CD4-positive, CD25-positive, alpha-beta regulatory T cell (primary cell): ENCODE data around the gene POLE. TPM values are rescaled to one million over a fixed set of nuclear protein-coding genes. Genes with fewer than 3 reads are reported as not detected.

Experiments
- ATAC-seq, 2 donors: fragments of 150-1000 bp; cut with Tn5 transposase; one replicate each; pipeline ENCODE4 v1.10.0; 2021; ENCODE audit warnings: low read depth in 2 of 2, moderate number of reproducible peaks in 2 of 2, moderate library complexity in 1 of 2
- DNase-seq, 3 donors: peaks; one replicate each; pipeline versions ENCODE4 v3.0.0 to v3.0.0-alpha.2; 2012 to 2022; ENCODE audit warnings: mixed read lengths in 1 of 3
- H3K27ac ChIP-seq: one replicate; pipeline ENCODE4 v1.7.0; 2013; ENCODE audit warnings: mild to moderate bottlenecking, low read length; ENCODE audit not compliant: insufficient read depth, poor library complexity, severe bottlenecking
- H3K27me3 ChIP-seq: one replicate; pipeline ENCODE4 v1.7.0; 2013; ENCODE audit warnings: low read length; ENCODE audit not compliant: control insufficient read depth, insufficient read depth
- H3K36me3 ChIP-seq: one replicate; pipeline ENCODE4 v1.7.0; 2013; ENCODE audit warnings: mild to moderate bottlenecking, low read length, moderate library complexity; ENCODE audit not compliant: control insufficient read depth, insufficient read depth
- H3K4me1 ChIP-seq: 2 replicates; pipeline ENCODE4 v1.7.0; 2013; ENCODE audit warnings: mild to moderate bottlenecking, low read length; ENCODE audit not compliant: insufficient read depth, control insufficient read depth, poor library complexity, severe bottlenecking
- H3K4me3 ChIP-seq: one replicate; pipeline ENCODE4 v1.7.0; 2013; ENCODE audit warnings: low read depth, mild to moderate bottlenecking, low read length, moderate library complexity
- H3K9me3 ChIP-seq, 2 experiments: 1 replicate in 1 of 2; 2 replicates in 1 of 2; pipeline ENCODE4 v1.7.0; 2013; ENCODE audit warnings: low read length in 2 of 2, mild to moderate bottlenecking in 1 of 2, moderate library complexity in 1 of 2; ENCODE audit not compliant: control insufficient read depth in 2 of 2
- H3K27ac Mint-ChIP-seq, 3 donors: one replicate each; pipeline ENCODE4 v1.8.0; 2020 to 2022; ENCODE audit warnings: mild to moderate bottlenecking in 3 of 3, mixed read lengths in 3 of 3, moderate library complexity in 2 of 3
- H3K27me3 Mint-ChIP-seq: one replicate; pipeline ENCODE4 v1.8.0; 2022; ENCODE audit warnings: mild to moderate bottlenecking, mixed read lengths
- H3K36me3 Mint-ChIP-seq: one replicate; pipeline ENCODE4 v1.8.0; 2020; ENCODE audit warnings: mixed read lengths
- H3K4me1 Mint-ChIP-seq, 4 donors: one replicate each; pipeline ENCODE4 v1.8.0; 2020 to 2022; ENCODE audit warnings: mixed read lengths in 4 of 4, mild to moderate bottlenecking in 1 of 4
- H3K4me3 Mint-ChIP-seq, 4 donors: one replicate each; pipeline ENCODE4 v1.8.0; 2020 to 2022; ENCODE audit warnings: mild to moderate bottlenecking in 4 of 4, mixed read lengths in 4 of 4, moderate library complexity in 3 of 4
- H3K9me3 Mint-ChIP-seq, 7 donors: one replicate each; pipeline ENCODE4 v1.8.0; 2020 to 2022; ENCODE audit warnings: mixed read lengths in 7 of 7, mild to moderate bottlenecking in 3 of 7, moderate library complexity in 2 of 7
- polyA plus RNA-seq, 4 donors: library from polyadenylated mRNA; unstranded; fragments of 300-500 nt; fragmentation: Illumina TruSeq; gene quantifications; one replicate each; pipeline ENCODE4 v1.2.3, GENCODE V29; 2021
- total RNA-seq: library from RNA; stranded (reverse); gene quantifications from one replicate; pipeline ENCODE4 v1.2.3, GENCODE V29; 2022

POLE gene
- total and polyA plus RNA-seq, 5 donors from 2014 or later: 2.4 to 51.1 (median 3.7) TPM

DNA sequence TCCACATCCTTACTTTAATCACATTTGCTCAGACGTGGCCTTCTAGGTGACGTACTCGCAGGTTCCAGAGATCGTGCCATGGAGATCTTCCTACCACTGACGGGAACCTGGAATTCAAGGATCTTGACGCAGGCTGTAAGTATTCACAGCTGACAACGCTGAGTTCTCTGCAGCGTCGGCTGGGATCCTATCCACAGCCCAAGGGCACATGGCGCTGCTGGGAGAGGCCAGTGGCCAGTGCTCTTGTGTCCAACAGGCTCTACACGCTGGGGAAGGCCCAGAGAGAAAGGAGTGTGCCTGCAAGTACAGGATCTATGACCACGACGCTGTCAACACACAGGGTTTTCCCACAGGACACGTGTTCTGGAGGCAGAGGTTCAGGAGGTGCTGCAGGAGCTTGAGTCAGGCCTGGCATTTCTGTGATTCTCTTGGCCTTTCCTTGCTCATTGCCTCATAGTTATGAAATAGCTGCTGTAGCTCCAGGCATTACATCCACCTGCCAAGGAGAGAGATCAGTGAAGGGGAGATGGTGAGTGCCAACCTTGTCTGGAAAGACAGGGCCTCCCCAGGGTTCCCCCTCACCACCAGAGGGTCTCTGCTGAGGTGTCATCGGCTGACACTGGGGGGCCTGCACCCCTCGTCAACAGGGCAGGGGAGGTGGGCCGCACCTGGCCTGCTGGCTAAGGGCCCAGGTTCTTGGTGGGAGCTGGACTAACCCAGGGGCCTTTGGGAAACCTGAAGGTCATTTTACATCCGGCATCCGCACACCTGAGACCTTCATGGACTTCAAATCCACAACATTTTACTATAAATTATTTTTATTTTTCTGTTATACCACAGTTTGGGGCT lies 98.1 kb downstream of the POLE start:
- Histone ChIP-seq H3K4me1 (no peaks in the 10 kb centered on the region), H3K36me3 (no peaks in the 10 kb centered on the region), H3K9me3 (no peaks in the 10 kb centered on the region), H3K27ac (no peak overlapping the region), H3K27me3 (no peaks in the 10 kb centered on the region), H3K4me3 (no peak overlapping the region)
- no peaks in the 10 kb centered on the region for H3K27me3 Mint-ChIP-seq
- H3K27ac Mint-ChIP-seq: no peak overlapping the region
- no peaks in the 10 kb centered on the region for H3K36me3 Mint-ChIP-seq
- peaks cover 0 to 4% (median 1%) of the 10 kb centered on the region in 4 donors for H3K4me1 Mint-ChIP-seq
- no peak overlapping the region for H3K4me3 Mint-ChIP-seq
- no peak for ATAC-seq
- peaks cover 0 to 2% (median 0%) of the 10 kb centered on the region in 7 donors for H3K9me3 Mint-ChIP-seq
- DNase-seq: no peak

DNA sequence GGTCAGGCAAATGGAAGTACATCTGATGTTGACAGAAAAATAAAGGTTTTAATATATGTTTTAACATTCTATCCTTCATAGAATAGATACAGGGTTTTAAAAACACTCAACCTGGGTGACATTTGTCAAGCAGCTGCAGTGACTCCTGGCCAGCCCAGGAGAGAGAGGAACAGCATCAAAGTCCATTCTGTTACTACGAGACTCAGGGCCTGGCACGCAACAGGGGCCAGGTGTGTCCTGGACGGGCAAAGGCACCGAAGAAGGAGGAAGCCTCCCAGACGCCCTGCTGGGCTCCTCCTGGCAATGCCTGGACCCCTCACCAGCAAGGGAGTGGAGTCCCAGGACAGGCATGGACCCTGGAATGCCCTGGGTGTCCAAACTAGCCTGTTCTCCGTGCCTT lies 98.8 kb downstream of the POLE start:
- Histone ChIP-seq H3K4me1 (no peaks in the 10 kb centered on the region), H3K27ac (no peak overlapping the region), H3K4me3 (no peak overlapping the region), H3K9me3 (no peaks in the 10 kb centered on the region), H3K27me3 (no peaks in the 10 kb centered on the region), H3K36me3 (no peaks in the 10 kb centered on the region)
- no peak overlapping the region for H3K27ac Mint-ChIP-seq
- H3K4me1 Mint-ChIP-seq: no peaks in the 10 kb centered on the region
- H3K4me3 Mint-ChIP-seq: peak overlapping the region in 1 of 4 donors; percentile 21
- peaks cover 4% of the 10 kb centered on the region for H3K36me3 Mint-ChIP-seq
- H3K27me3 Mint-ChIP-seq: no peaks in the 10 kb centered on the region
- ATAC-seq (no peak), DNase-seq (no peak)
- peaks cover 0 to 1% (median 0%) of the 10 kb centered on the region in 7 donors for H3K9me3 Mint-ChIP-seq

DNA sequence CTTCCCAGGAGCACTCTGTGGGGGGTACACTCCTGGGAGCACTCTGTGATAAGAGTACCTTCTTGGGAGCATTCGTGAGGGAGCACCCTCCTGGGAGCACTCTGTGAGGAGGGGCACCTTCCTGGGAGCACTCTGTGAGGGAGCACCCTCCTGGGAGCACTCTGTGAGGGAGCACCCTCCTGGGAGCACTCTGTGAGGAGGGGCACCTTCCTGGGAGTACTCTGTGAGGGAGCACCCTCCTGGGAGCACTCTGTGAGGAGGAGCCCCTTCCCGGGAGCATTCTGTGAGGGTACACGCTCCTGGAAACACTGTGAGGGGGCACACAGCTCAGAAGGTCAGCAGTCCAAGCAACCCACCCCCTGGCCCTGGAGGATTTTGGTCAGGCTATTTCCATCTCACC lies 99.4 kb downstream of the POLE start:
- no peaks in the 10 kb centered on the region for H3K27me3 ChIP-seq
- H3K4me3 ChIP-seq: no peak overlapping the region
- Mint-ChIP-seq H3K27ac (no peak overlapping the region), H3K36me3 (peaks cover 4% of the 10 kb centered on the region), H3K9me3 (peaks cover 0 to 1% (median 0%) of the 10 kb centered on the region in 7 donors), H3K4me1 (no peaks in the 10 kb centered on the region), H3K27me3 (no peaks in the 10 kb centered on the region), H3K4me3 (peak overlapping the region in 1 of 4 donors; percentile 21)
- H3K4me1 ChIP-seq: no peaks in the 10 kb centered on the region
- H3K27ac ChIP-seq: no peak overlapping the region
- DNase-seq: no peak
- H3K9me3 ChIP-seq: no peaks in the 10 kb centered on the region
- no peaks in the 10 kb centered on the region for H3K36me3 ChIP-seq
- ATAC-seq: no peak

DNA sequence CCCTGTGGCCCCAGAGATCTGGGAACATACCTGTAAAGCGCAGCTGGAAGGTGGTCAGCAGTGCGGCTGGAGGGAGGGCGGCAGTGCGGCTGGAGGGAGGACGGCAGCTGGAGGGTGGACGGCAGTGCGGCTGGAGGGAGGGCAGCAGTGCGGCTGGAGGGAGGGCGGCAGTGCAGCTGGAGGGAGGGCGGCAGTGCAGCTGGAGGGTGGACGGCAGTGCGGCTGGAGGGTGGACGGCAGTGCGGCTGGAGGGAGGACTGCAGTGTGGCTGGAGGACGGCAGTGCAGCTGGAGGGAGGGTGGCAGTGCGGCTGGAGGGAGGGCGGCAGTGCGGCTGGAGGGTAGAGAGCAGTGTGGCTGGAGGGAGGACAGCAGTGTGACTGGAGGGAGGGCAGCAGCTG lies 100.2 kb downstream of the POLE start:
- DNase-seq: no peak
- Mint-ChIP-seq H3K4me1 (no peaks in the 10 kb centered on the region), H3K9me3 (peaks cover 0 to 1% (median 0%) of the 10 kb centered on the region in 7 donors), H3K4me3 (no peak overlapping the region), H3K27me3 (no peaks in the 10 kb centered on the region), H3K36me3 (peaks cover 4% of the 10 kb centered on the region), H3K27ac (no peak overlapping the region)
- no peak overlapping the region for H3K4me3 ChIP-seq
- H3K27ac ChIP-seq: no peak overlapping the region
- H3K27me3 ChIP-seq: no peaks in the 10 kb centered on the region
- no peaks in the 10 kb centered on the region for H3K36me3 ChIP-seq
- no peaks in the 10 kb centered on the region for H3K4me1 ChIP-seq
- no peaks in the 10 kb centered on the region for H3K9me3 ChIP-seq
- no peak for ATAC-seq

DNA sequence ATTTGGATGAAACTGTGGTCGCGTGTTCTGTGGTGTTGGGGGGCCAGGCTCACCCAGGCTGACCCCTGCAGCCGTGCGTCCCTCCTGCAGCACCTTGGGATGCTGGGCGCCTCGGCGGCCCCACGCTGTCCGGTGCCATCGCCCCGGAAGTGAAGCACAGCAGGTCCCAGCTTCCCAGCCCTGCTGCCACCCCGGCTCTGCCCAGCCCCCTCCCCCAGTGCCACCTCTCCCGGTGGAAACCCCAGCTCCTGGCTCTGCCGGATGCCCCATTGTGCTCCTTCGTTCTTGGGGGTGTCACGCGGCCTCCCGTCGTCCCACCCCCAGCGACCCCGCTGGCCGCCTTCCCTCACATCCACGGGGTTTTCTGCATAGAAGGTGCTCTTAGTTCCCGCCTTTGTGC lies 102.0 kb downstream of the POLE start:
- no peak overlapping the region for H3K27ac ChIP-seq
- ATAC-seq: no peak
- DNase-seq: no peak
- no peaks in the 10 kb centered on the region for H3K4me1 Mint-ChIP-seq
- H3K4me3 ChIP-seq: no peak overlapping the region
- peaks cover 4% of the 10 kb centered on the region for H3K36me3 Mint-ChIP-seq
- H3K9me3 Mint-ChIP-seq: peaks cover 0 to 1% (median 0%) of the 10 kb centered on the region in 7 donors
- H3K4me3 Mint-ChIP-seq: no peak overlapping the region
- H3K36me3 ChIP-seq: no peaks in the 10 kb centered on the region
- no peaks in the 10 kb centered on the region for H3K9me3 ChIP-seq
- H3K27ac Mint-ChIP-seq: no peak overlapping the region
- H3K27me3 ChIP-seq: no peaks in the 10 kb centered on the region
- H3K27me3 Mint-ChIP-seq: no peaks in the 10 kb centered on the region
- no peaks in the 10 kb centered on the region for H3K4me1 ChIP-seq

DNA sequence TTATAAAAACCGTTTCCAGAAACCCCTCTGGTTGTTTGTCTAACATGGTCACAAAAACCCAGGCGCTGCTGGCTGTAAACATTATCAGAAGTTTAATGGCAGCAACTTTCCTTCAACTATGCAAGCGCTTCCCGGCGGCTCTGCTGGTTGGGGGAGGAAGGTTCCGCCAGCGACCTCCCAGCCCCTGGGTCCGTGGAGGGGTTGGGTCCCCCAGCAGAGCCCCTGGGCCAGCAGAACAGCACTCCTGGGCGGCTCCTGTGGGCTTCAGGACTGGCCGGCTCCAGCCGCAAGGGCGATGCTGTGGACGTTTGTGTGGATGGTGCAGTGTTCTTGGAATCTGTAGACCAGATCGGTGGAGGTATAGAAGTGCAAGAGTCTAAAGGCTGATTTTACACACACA lies 102.7 kb downstream of the POLE start:
- ATAC-seq: no peak
- Histone ChIP-seq H3K36me3 (peaks cover 4% of the 10 kb centered on the region), H3K9me3 (no peaks in the 10 kb centered on the region), H3K4me3 (no peak overlapping the region), H3K27me3 (no peaks in the 10 kb centered on the region), H3K27ac (no peak overlapping the region), H3K4me1 (no peaks in the 10 kb centered on the region)
- Mint-ChIP-seq H3K4me1 (no peaks in the 10 kb centered on the region), H3K36me3 (peaks cover 7% of the 10 kb centered on the region), H3K27ac (no peak overlapping the region), H3K9me3 (peaks cover 0 to 1% (median 0%) of the 10 kb centered on the region in 7 donors), H3K4me3 (no peak overlapping the region), H3K27me3 (no peaks in the 10 kb centered on the region)
- no peak for DNase-seq

DNA sequence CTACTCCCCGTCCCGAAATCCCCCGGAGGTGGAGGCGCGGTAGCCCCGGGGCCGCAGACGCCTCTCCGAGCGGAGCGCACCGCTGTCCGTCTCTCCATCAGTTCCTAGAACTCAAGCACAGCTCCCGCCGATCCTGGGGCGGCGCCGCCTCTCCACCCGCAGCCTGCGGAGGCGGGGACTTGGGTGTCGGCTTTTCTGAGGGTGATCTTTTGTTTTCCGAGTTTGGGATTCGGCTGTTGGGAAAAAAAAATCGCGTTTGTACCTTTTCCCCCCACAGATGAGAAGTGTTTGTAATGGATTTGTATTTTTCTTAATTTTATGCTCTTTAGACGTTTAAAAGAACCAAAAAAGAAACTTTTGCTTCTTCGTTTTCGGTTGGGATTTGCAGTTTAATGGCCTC lies 103.4 kb downstream of the POLE start:
- Histone ChIP-seq H3K4me1 (no peaks in the 10 kb centered on the region), H3K36me3 (peaks cover 4% of the 10 kb centered on the region), H3K4me3 (no peak overlapping the region), H3K27ac (no peak overlapping the region), H3K9me3 (no peaks in the 10 kb centered on the region), H3K27me3 (no peaks in the 10 kb centered on the region)
- no peaks in the 10 kb centered on the region for H3K27me3 Mint-ChIP-seq
- no peak overlapping the region for H3K27ac Mint-ChIP-seq
- no peak overlapping the region for H3K4me3 Mint-ChIP-seq
- H3K9me3 Mint-ChIP-seq: no peaks in the 10 kb centered on the region
- ATAC-seq: no peak
- no peak for DNase-seq
- H3K4me1 Mint-ChIP-seq: no peaks in the 10 kb centered on the region
- peaks cover 12% of the 10 kb centered on the region for H3K36me3 Mint-ChIP-seq

DNA sequence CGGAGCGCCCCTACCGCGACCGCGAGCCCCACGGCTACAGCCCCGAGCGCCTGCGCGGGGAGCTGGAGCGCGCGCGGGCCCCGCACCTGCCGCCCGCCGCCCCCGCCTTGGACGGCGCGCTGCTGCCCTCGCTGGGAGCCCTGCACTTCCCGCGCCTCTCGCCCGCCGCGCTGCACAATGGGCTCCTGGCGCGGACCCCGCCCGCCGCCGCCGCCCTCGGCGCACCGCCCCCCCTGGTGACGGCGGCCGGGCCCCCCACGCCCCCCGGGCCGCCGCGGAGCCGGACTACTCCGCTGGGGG lies 103.8 kb downstream of the POLE start:
- Histone ChIP-seq H3K27me3 (no peaks in the 10 kb centered on the region), H3K4me1 (no peaks in the 10 kb centered on the region), H3K9me3 (no peaks in the 10 kb centered on the region), H3K36me3 (peaks cover 4% of the 10 kb centered on the region), H3K27ac (no peak overlapping the region), H3K4me3 (no peak overlapping the region)
- Mint-ChIP-seq H3K36me3 (peaks cover 12% of the 10 kb centered on the region), H3K9me3 (no peaks in the 10 kb centered on the region), H3K27me3 (no peaks in the 10 kb centered on the region), H3K4me1 (no peaks in the 10 kb centered on the region), H3K27ac (no peak overlapping the region), H3K4me3 (no peak overlapping the region)
- ATAC-seq (no peak), DNase-seq (no peak)
